GM18907 (cell line): ENCODE data around the gene IGFL1.
"Not testable (repeated sequence)": the region's sequence is repeated elsewhere in the genome, so short reads cannot be mapped to it uniquely, and the experiment has no call there.

Experiments
- ATAC-seq: cut with Tn5 transposase; IDR thresholded peaks from one replicate; pipeline ENCODE4 v1.9.1; 2021; ENCODE audit warnings: mild to moderate bottlenecking, moderate library complexity; ENCODE audit not compliant: unreplicated experiment

IGFL1 gene

GRCh38 chr19:46221981-46222610, 7.4 kb upstream of the IGFL1 start:
- no peak for ATAC-seq

DNA sequence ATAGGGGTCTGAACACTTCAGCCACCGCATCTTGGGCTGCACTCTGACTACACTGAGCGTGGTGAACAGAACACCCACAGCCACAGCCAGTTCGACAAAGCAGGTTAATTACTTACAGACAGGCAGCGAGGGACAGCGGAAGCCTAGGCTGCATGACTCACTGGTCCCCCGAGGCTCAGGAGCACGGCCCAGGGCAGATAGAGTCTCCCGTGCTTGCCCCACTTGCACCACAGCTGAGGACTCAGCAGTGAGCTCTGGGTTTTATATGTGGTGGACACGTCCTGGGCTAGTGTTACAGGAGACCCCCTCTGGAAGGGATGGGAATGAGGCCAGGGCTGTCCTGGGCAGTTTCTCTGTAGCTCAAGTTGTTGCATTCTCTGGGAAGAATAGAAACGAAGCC, 5.8 kb upstream of the IGFL1 start:
- ATAC-seq: not testable (repeated sequence)

DNA sequence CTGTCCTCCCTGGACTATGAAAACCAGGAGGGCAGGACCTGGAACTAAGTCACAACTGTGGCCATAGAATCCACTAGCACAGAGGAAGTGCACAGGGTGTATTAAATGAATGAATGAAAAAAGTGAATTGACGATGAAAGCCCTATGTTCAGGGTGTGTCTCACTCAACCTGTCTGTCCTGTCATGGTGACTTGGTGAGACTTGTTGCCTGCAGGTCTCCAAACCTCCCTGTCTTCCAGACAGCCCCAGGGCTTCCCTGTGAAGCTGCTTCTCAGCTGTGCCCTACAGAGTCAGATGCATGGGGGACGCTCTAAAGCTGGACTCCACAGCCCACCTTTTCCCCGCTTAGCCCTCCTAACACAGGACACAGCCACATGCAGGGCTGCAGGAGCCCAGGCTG, 4.8 kb upstream of the IGFL1 start:
- ATAC-seq: no peak

GRCh38 chr19:46225558-46226004, 4.0 kb upstream of the IGFL1 start:
- ATAC-seq: no peak

- no peak for ATAC-seq
Measured at GRCh38 chr19:46226438-46226973, 3.0 kb upstream of the IGFL1 start.

- ATAC-seq: no peak
Measured at GRCh38 chr19:46232029-46232428, 2.5 kb downstream of the IGFL1 start.

GRCh38 chr19:46232468-46232867, 2.9 kb downstream of the IGFL1 start:
- ATAC-seq: no peak

- no peak for ATAC-seq
Measured at GRCh38 chr19:46232938-46233621, 3.5 kb downstream of the IGFL1 start.

DNA sequence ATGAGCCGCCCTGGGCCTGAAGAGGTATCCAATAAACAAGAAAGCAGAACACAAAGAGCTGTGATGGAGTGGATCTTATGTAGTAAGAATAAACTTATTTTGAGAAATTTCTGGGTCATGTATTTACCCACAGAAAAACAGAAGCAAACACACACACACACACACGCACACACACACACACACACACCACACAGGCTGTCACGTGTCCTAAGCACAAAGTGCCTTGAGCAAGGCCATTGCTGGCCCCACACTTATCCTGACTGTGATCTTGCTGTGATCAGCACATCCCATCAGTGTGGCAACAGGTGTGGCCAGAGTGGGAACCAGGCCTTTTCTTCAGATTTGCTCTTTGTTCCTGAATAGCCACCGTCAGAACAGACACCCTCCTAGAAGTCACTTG, 4.3 kb downstream of the IGFL1 start:
- not testable (repeated sequence) for ATAC-seq

GRCh38 chr19:46238141-46238540, 8.6 kb downstream of the IGFL1 start:
- not testable (repeated sequence) for ATAC-seq

- no peak for ATAC-seq
Measured at GRCh38 chr19:46239193-46240024, 9.9 kb downstream of the IGFL1 start.

GRCh38 chr19:46240693-46241092, 11.2 kb downstream of the IGFL1 start:
- no peak for ATAC-seq

DNA sequence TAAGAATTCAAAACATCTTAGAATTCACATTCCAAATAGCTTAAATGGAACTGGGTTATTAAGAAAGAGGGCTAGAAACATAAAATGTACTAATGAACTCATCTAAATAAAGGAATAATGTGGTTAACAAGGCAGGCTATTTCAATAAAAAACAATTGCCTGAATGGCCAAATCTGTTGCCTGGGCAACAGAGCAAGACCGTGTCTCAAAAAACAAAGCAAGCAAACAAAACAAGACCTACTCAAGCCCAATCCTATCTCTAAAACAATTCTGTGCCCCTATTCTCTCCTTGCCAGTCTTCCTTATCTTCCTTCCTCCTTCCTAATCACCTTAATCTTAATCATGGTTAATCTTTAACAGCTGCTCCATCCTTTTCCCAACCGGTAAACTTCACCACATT, 12.1 kb downstream of the IGFL1 start:
- no peak for ATAC-seq

GRCh38 chr19:46243081-46243654, 13.6 kb downstream of the IGFL1 start:
- not testable (repeated sequence) for ATAC-seq

DNA sequence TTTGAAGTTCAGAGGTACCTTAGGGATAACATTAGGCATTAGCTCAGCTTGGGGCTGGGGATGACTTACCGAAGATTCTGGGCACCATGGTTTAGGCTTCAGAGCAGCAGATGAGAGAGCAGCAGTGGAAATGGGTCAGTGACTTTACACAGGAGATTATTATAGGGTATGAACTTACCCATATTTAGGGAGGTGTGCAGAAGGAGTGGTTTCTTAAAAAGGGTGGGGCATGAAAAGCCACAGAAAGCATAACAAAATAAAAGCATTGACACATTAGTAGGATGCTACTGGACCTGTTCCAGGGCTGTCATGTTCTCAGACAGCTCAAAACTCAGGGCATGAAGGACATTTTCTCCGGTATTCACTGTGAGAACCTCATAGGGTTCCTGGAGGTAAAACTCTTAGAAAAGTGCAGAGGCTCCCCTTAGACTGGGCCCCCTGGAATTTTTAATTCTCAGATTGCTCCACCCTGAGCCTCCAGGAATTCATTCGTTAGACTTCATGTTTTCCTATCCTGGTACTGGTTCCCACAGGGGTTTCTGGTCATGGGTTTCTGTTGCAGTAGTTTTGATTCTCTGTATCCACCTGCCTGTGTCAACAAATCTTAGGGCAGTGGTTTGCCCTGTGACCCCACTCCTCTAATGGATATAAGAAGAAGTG, 20.7 kb downstream of the IGFL1 start:
- no peak for ATAC-seq

DNA sequence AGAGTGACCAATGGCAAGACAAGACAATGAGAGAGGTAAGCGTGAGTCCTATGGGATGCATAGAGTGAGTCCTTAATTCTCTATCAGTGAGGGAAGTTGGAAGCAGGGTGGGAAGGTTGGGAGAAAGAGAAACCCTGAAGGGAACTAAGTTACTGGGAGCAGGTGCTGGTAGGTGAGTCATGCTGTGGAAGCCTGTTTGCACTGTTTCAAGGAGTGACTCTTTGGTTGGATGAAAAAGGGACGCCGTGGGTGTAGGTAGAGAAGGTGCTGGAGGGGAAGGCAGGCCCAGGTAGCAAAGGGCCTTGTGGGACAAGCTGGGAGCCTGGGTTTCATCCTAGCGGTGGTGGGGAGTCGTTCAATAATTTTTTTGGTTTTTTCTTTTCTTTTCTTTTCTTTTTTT, 21.9 kb downstream of the IGFL1 start:
- no peak for ATAC-seq

DNA sequence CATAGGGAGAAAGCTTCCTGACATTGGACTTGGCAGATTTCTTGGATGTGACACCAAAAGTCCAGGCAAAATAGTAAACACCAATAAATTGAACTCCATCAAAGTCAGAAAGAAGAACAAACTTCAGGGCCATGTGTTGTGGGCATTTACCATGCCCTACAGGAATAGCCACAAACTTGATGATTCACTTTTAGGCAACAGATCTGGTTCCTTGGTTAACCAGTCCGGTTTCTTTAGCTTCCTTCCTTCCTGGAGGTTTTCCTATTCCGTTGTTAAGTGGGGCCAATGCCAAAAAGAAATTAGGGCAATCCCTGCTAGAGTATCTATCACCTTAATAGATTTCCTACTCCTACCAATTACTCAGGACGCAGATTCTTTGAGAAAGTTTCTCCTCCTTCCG, 25.2 kb downstream of the IGFL1 start:
- no peak for ATAC-seq

DNA sequence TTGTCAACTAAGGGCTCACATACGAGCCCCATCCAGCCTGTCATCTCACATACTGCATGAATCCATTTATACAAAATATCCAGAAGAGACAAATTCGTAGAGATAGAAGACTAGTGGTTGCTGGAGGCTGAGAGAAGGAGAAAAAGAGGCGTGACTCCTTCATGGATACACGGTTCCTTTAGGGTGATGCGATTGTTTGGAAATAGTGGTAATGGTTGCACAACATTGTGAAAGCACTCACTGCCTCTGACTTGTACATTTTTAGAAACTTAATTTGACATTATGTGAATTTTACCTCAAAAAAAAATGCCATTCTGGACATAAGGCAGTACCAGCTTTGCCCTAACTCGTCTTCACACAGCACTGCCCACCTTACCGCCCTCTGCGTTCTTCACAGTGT, 27.3 kb downstream of the IGFL1 start:
- ATAC-seq: no peak

DNA sequence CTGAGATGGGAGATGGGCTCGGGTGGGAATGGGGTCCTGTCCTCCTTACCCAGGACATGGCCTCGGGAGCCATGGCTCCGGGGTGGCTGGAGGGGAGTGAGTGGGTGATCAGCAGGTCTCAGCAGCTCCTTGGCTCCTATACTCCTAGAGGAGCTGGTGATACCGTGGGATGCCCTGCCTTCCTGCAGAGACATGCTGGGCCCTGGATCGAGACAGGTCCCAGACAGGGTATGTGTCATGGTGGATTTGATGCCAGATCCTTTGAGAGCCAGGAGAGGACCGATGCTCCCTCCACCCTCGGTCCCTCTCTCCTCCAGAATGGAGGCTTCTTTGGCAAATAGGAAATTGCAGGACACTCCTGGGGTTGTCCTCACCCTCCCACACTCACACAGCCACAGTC, 32.0 kb downstream of the IGFL1 start:
- not testable (repeated sequence) for ATAC-seq

- peak; percentile 79 for ATAC-seq
Measured at GRCh38 chr19:46262684-46263296, 33.2 kb downstream of the IGFL1 start.
